Hepatocyte (in vitro differentiated cells): ENCODE measurements around the gene IFNL4.
"Not testable (repeated sequence)": the region's sequence is repeated elsewhere in the genome, so short reads cannot be mapped to it uniquely, and the experiment has no call there.

Experiments
- EZH2 ChIP-seq: fragments of 200-600 bp; sonication (generic); IDR thresholded peaks from 2 replicates; pipeline ENCODE4 v1.6.1; 2016; ENCODE audit warnings: antibody characterized with exemption, mild to moderate bottlenecking, borderline replicate concordance
- EZH2phosphoT487 ChIP-seq: fragments of 200-600 bp; sonication (generic); IDR thresholded peaks from one replicate; pipeline ENCODE4 v1.6.1; 2018; ENCODE audit warnings: antibody characterized with exemption, mild to moderate bottlenecking, low read depth, moderate library complexity; ENCODE audit not compliant: unreplicated experiment, severe bottlenecking
- TF ChIP-seq, protein P1 (sequence below): fragments of 200-600 bp; sonication (generic); IDR thresholded peaks from 2 replicates; pipeline ENCODE4 v1.5.1; 2016; ENCODE audit warnings: antibody characterized with exemption, mild to moderate bottlenecking; ENCODE audit not compliant: poor library complexity

DNA sequence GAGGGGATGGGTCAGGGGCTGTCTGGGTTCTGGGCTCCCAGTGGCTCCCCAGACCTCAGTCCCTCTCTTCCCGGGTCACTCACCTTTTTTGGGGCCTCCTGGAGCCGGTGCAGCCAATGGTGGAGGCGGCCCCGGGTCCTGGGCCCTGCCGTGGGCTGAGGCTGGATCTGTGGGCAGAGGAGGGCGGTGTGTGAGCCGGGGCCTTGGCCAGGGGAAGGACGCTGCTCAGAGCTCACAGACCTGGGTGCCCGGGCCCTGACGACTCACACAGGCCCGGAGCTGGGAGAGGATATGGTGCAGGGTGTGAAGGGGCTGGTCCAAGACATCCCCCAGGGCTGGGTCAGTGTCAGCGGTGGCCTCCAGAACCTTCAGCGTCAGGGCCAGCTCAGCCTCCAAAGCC lies 4.9 kb downstream of the IFNL4 start:
- TF ChIP-seq, protein P1, sequence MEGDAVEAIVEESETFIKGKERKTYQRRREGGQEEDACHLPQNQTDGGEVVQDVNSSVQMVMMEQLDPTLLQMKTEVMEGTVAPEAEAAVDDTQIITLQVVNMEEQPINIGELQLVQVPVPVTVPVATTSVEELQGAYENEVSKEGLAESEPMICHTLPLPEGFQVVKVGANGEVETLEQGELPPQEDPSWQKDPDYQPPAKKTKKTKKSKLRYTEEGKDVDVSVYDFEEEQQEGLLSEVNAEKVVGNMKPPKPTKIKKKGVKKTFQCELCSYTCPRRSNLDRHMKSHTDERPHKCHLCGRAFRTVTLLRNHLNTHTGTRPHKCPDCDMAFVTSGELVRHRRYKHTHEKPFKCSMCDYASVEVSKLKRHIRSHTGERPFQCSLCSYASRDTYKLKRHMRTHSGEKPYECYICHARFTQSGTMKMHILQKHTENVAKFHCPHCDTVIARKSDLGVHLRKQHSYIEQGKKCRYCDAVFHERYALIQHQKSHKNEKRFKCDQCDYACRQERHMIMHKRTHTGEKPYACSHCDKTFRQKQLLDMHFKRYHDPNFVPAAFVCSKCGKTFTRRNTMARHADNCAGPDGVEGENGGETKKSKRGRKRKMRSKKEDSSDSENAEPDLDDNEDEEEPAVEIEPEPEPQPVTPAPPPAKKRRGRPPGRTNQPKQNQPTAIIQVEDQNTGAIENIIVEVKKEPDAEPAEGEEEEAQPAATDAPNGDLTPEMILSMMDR = not testable (repeated sequence)
- not testable (repeated sequence) for TF ChIP-seq EZH2, EZH2phosphoT487
